HL-60 (cell line): ENCODE results near the gene OSBPL10.

ENCODE experiments used
- DNase-seq, 2 experiments: peaks; one replicate each; pipeline ENCODE4 v3.0.0-alpha.2; 2010 to 2020; ENCODE audit warnings: low read depth in 1 of 2, low spot score in 1 of 2
- H3K27ac ChIP-seq: fragments of 250-450 bp; sonication (Bioruptor Pico); replicated peaks from 2 replicates; pipeline ENCODE4 v1.5.1; 2020; ENCODE audit warnings: mild to moderate bottlenecking, moderate library complexity
- H3K27me3 ChIP-seq: fragments of 250-450 bp; sonication (Bioruptor Pico); 2 replicates; pipeline ENCODE4 v1.5.1; 2021; ENCODE audit warnings: mild to moderate bottlenecking, moderate library complexity; ENCODE audit not compliant: insufficient read depth, poor library complexity, severe bottlenecking
- H3K4me3 ChIP-seq: replicated peaks from 2 replicates; pipeline ENCODE4 v1.5.1; 2011; ENCODE audit warnings: mild to moderate bottlenecking, control low read depth, low read length; ENCODE audit not compliant: insufficient read depth
- CTCF ChIP-seq: IDR thresholded peaks from one replicate; pipeline ENCODE4 v1.5.1; 2011; ENCODE audit warnings: low read length, control low read depth, inconsistent platforms; ENCODE audit not compliant: insufficient read depth
- GABPA ChIP-seq: IDR thresholded peaks from 2 replicates; pipeline ENCODE4 v1.6.1; 2012; ENCODE audit warnings: low read depth
- POLR2AphosphoS5 ChIP-seq: IDR thresholded peaks from 2 replicates; pipeline ENCODE4 v1.6.1; 2012; ENCODE audit warnings: low read depth
- SPI1 ChIP-seq: IDR thresholded peaks from 2 replicates; pipeline ENCODE4 v1.6.1; 2012; ENCODE audit warnings: low read depth, mild to moderate bottlenecking, borderline replicate concordance
- TF ChIP-seq, protein P1 (sequence below): IDR thresholded peaks from 2 replicates; pipeline ENCODE4 v1.6.1; 2012; ENCODE audit warnings: low read depth; ENCODE audit not compliant: insufficient replicate concordance

OSBPL10 gene

DNA sequence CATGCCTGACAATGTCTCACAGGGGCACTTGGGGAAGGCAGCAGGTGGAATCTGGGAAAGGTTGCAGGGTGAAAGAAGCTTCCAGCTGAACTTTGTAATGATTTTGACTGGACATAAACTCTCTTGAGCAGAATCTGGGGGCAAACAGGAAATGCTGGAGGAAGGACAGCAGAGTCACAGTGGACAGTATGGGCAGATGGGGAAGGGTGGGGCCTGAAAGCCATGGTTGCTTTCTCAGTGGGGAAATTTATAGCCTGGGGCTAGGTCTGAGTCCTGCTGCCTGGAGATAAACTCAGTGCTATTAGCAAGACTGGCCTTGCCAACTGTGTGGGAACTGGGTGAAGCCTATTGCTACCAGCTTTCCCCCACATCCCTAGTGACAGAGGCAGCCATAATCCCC lies 203.2 kb downstream of the OSBPL10 start:
- Histone ChIP-seq H3K27me3 (no peaks in the 10 kb centered on the region), H3K27ac (no peak overlapping the region), H3K4me3 (no peak overlapping the region)
- DNase-seq: no peak
- no peak for TF ChIP-seq POLR2AphosphoS5
- TF ChIP-seq SPI1: no peak
- no peak for TF ChIP-seq GABPA
- TF ChIP-seq, protein P1, sequence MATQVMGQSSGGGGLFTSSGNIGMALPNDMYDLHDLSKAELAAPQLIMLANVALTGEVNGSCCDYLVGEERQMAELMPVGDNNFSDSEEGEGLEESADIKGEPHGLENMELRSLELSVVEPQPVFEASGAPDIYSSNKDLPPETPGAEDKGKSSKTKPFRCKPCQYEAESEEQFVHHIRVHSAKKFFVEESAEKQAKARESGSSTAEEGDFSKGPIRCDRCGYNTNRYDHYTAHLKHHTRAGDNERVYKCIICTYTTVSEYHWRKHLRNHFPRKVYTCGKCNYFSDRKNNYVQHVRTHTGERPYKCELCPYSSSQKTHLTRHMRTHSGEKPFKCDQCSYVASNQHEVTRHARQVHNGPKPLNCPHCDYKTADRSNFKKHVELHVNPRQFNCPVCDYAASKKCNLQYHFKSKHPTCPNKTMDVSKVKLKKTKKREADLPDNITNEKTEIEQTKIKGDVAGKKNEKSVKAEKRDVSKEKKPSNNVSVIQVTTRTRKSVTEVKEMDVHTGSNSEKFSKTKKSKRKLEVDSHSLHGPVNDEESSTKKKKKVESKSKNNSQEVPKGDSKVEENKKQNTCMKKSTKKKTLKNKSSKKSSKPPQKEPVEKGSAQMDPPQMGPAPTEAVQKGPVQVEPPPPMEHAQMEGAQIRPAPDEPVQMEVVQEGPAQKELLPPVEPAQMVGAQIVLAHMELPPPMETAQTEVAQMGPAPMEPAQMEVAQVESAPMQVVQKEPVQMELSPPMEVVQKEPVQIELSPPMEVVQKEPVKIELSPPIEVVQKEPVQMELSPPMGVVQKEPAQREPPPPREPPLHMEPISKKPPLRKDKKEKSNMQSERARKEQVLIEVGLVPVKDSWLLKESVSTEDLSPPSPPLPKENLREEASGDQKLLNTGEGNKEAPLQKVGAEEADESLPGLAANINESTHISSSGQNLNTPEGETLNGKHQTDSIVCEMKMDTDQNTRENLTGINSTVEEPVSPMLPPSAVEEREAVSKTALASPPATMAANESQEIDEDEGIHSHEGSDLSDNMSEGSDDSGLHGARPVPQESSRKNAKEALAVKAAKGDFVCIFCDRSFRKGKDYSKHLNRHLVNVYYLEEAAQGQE: no peak
- no peak for TF ChIP-seq CTCF

DNA sequence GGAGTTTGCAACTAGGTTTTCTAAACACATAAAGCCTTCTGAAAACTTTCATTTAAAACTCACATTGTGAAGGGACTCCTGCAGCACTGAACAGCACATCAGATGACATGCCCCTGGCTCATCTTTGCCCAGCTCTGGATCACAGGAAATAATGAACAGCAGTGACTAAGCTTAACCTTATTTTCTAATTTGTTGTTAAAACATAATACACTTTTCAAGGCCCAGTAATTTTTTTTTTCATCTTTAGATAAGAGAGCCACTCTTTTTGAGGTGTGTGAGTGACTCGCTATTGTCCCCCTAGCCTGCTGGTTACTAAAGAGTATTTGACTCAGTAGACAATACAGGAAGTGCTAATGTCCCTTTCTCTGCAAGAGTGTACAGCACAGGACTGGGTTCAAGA lies 204.0 kb downstream of the OSBPL10 start:
- TF ChIP-seq CTCF (no peak), POLR2AphosphoS5 (no peak), SPI1 (no peak), GABPA (no peak)
- TF ChIP-seq, protein P1: no peak
- no peak for DNase-seq
- no peak overlapping the region for H3K4me3 ChIP-seq
- no peaks in the 10 kb centered on the region for H3K27me3 ChIP-seq
- no peak overlapping the region for H3K27ac ChIP-seq

DNA sequence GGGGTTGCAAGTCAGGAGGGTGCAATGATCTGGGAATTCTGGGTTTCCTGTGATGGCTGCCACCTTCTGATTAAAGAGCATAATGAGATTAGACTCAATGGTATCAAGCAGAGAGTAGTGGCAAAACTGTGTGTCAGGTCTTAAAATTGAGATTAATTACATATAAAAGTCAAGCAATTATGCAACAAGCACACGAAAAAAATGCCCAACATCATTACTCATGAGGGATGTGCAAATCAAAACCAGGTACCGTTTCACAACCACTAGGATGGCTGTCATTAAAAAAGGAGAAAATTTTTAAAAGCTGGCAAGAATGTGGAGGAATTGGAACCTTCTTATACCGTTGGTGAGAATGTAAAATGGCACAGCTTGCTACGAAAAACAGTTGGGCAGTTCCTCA lies 205.0 kb downstream of the OSBPL10 start:
- no peak overlapping the region for H3K4me3 ChIP-seq
- H3K27me3 ChIP-seq: no peaks in the 10 kb centered on the region
- TF ChIP-seq SPI1 (no peak), GABPA (no peak), CTCF (no peak), POLR2AphosphoS5 (no peak)
- TF ChIP-seq, protein P1: no peak
- DNase-seq: no peak
- H3K27ac ChIP-seq: no peak overlapping the region
